Lower leg skin (tissue), 3 donors: ENCODE results near the gene LKAAEAR1.
"Not testable (repeated sequence)": the region's sequence is repeated elsewhere in the genome, so short reads cannot be mapped to it uniquely, and the experiment has no call there.

ENCODE experiments used
- CTCF ChIP-seq, 3 donors: fragments of 450-650 bp; IDR thresholded peaks; one replicate each; pipeline ENCODE4 v1.5.1; 2016; ENCODE audit warnings: antibody characterized with exemption in 3 of 3, mild to moderate bottlenecking in 3 of 3, moderate library complexity in 2 of 3
- POLR2A ChIP-seq, 2 donors: fragments of 450-650 bp; IDR thresholded peaks; one replicate each; pipeline ENCODE4 v1.6.1; 2016 to 2017; ENCODE audit warnings: antibody characterized with exemption in 2 of 2, mild to moderate bottlenecking in 1 of 2, moderate library complexity in 1 of 2

DNA sequence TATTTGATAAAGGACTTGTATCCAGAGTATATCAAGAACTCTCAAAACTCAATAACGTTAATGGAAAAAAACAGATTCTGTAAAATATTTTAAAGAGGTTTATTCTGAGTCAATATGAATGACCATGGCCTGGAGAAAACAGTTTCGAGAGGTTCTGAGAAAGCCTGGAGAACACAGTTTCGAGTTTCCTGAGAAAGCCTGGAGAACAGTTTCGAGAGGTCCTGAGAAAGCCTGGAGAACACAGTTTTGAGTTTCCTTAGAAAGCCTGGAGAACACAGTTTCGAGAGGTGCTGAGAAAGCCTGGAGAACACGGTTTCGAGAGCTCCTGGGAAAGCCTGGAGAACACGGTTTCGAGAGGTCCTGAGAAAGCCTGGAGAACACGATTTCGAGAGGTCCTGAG, 38.7 kb upstream of the LKAAEAR1 start:
- not testable (repeated sequence) for TF ChIP-seq CTCF, POLR2A (IDR thresholded peaks at IDR 0.05)
